ENCODE measurements around the gene CHRM4.

GRCh38 chr11:46413760-46414465 lies 22.3 kb upstream of the CHRM4 start:
- TF ChIP-seq ZNF274 (IDR thresholded peaks at IDR 0.05; ENCODE audit: low read depth, low read length) = no peak
- no peak for TF ChIP-seq YY1 (IDR thresholded peaks at IDR 0.05; ENCODE audit: insufficient read depth, insufficient read length)

Measured in NT2/D1 (cell line).